ENCODE measurements around the gene MC1R.

The MC1R gene

GRCh38 chr16:89936034-89936433 is 17.4 kb downstream of the MC1R start:
- DNase-seq: no peak

GRCh38 chr16:89936508-89936907 is 17.8 kb downstream of the MC1R start:
- DNase-seq: no peak

GRCh38 chr16:89936981-89937380 is 18.3 kb downstream of the MC1R start:
- DNase-seq: no peak

GRCh38 chr16:89938175-89938885 is 19.7 kb downstream of the MC1R start:
- no peak for DNase-seq

- DNase-seq: no peak
Measured at GRCh38 chr16:89944773-89945172, 26.1 kb downstream of the MC1R start.

- no peak for DNase-seq
Measured at GRCh38 chr16:89945654-89946053, 27.0 kb downstream of the MC1R start.

- no peak for DNase-seq
Measured at GRCh38 chr16:89946515-89946914, 27.9 kb downstream of the MC1R start.

GRCh38 chr16:89949121-89949742 is 30.6 kb downstream of the MC1R start:
- no peak for DNase-seq

GRCh38 chr16:89949756-89950155 is 31.1 kb downstream of the MC1R start:
- no peak for DNase-seq

- DNase-seq: no peak
Measured at GRCh38 chr16:89951509-89951908, 32.8 kb downstream of the MC1R start.

- DNase-seq: no peak
Measured at GRCh38 chr16:89952049-89952448, 33.4 kb downstream of the MC1R start.

- DNase-seq: no peak
Measured at GRCh38 chr16:89952551-89952950, 33.9 kb downstream of the MC1R start.

GRCh38 chr16:89953671-89954406 is 35.2 kb downstream of the MC1R start:
- DNase-seq: no peak

- DNase-seq: no peak
Measured at GRCh38 chr16:89954462-89954861, 35.8 kb downstream of the MC1R start.

GRCh38 chr16:89955001-89955685 is 36.5 kb downstream of the MC1R start:
- DNase-seq: no peak

GRCh38 chr16:89956505-89957215 is 38.0 kb downstream of the MC1R start:
- DNase-seq: no peak

- no peak for DNase-seq
Measured at GRCh38 chr16:89957216-89957785, 38.6 kb downstream of the MC1R start.

- DNase-seq: no peak
Measured at GRCh38 chr16:89958068-89958467, 39.4 kb downstream of the MC1R start.

- DNase-seq: no peak
Measured at GRCh38 chr16:89958596-89958995, 39.9 kb downstream of the MC1R start.

- no peak for DNase-seq
Measured at GRCh38 chr16:89960966-89961365, 42.3 kb downstream of the MC1R start.

- no peak for DNase-seq
Measured at GRCh38 chr16:89961920-89962319, 43.3 kb downstream of the MC1R start.

GRCh38 chr16:89962754-89963498 is 44.3 kb downstream of the MC1R start:
- DNase-seq: no peak

Data from NCI-H774 (cell line).